ENCODE results near the gene KAT6B. TPM values are rescaled to one million over a fixed set of nuclear protein-coding genes. Genes with fewer than 3 reads are reported as not detected.

Gene KAT6B
- total RNA-seq, 2 donors from 2014 or later, result 28.0 to 97.8 TPM

- DNase-seq (ENCODE audit: low spot score), result no peak
- TF ChIP-seq POLR2A (IDR thresholded peaks at IDR 0.05), result no peak
- TF ChIP-seq POLR2AphosphoS5 (IDR thresholded peaks at IDR 0.05), result no peak
- no peak for TF ChIP-seq CTCF (IDR thresholded peaks at IDR 0.05)
- Histone ChIP-seq H3K4me1 (replicated peaks) (peaks cover 7% of the 10 kb centered on the region), H3K4me3 (no peak overlapping the region), H3K27ac (no peak overlapping the region), H3K36me3 (no peaks in the 10 kb centered on the region), H3K27me3 (replicated peaks; ENCODE audit: insufficient read depth) (no peaks in the 10 kb centered on the region), H3K9me3 (no peaks in the 10 kb centered on the region)
- WGBS, result 62% methylated on average over 9 of the region's 9 CpGs
- intact Hi-C loops (cut with DNase I), result no loop called here
Observed at GRCh38 chr10:75079436-75080083, 253.2 kb downstream of the KAT6B start.

- WGBS, result 97% methylated on average over 4 of the region's 4 CpGs
- Histone ChIP-seq H3K4me1 (replicated peaks) (peaks cover 10% of the 10 kb centered on the region), H3K4me3 (no peak overlapping the region), H3K36me3 (no peaks in the 10 kb centered on the region), H3K9me3 (no peaks in the 10 kb centered on the region), H3K27me3 (replicated peaks; ENCODE audit: insufficient read depth) (no peaks in the 10 kb centered on the region), H3K27ac (no peak overlapping the region)
- TF ChIP-seq POLR2AphosphoS5 (IDR thresholded peaks at IDR 0.05), result no peak
- no peak for TF ChIP-seq POLR2A (IDR thresholded peaks at IDR 0.05)
- no peak for DNase-seq (ENCODE audit: low spot score)
- intact Hi-C loops (cut with DNase I), result no loop called here
Observed at GRCh38 chr10:75080554-75080953, 254.2 kb downstream of the KAT6B start.

GRCh38 chr10:75081379-75081778 is 255.0 kb downstream of the KAT6B start:
- Histone ChIP-seq H3K36me3 (no peaks in the 10 kb centered on the region), H3K9me3 (no peaks in the 10 kb centered on the region), H3K27ac (no peak overlapping the region), H3K4me1 (replicated peaks) (peaks cover 10% of the 10 kb centered on the region), H3K4me3 (no peak overlapping the region), H3K27me3 (replicated peaks; ENCODE audit: insufficient read depth) (no peaks in the 10 kb centered on the region)
- intact Hi-C loops (cut with DNase I), result no loop called here
- TF ChIP-seq POLR2A (IDR thresholded peaks at IDR 0.05) (no peak), CTCF (IDR thresholded peaks at IDR 0.05) (no peak), POLR2AphosphoS5 (IDR thresholded peaks at IDR 0.05) (no peak)
- no peak for DNase-seq (ENCODE audit: low spot score)
- WGBS, result 92% methylated on average over 5 of the region's 5 CpGs

Data from prostate gland (tissue), 2 donors.